Fibroblast of pulmonary artery (primary cell): ENCODE measurements around the gene KRTAP10-6.

Source experiments
- DNase-seq: peaks from one replicate; pipeline ENCODE4 v3.0.0-alpha.2; 2010; ENCODE audit warnings: low read depth
- H3K4me3 ChIP-seq: replicated peaks from 2 replicates; pipeline ENCODE4 v1.5.1; 2011; ENCODE audit warnings: low read depth, mild to moderate bottlenecking, control low read depth, low read length, moderate library complexity
- TF ChIP-seq, protein P1 (sequence below): IDR thresholded peaks from 2 replicates; pipeline ENCODE4 v1.5.1; 2011; ENCODE audit warnings: mild to moderate bottlenecking, control low read depth, low read length, inconsistent platforms; ENCODE audit errors: missing control alignments

The KRTAP10-6 gene

DNA sequence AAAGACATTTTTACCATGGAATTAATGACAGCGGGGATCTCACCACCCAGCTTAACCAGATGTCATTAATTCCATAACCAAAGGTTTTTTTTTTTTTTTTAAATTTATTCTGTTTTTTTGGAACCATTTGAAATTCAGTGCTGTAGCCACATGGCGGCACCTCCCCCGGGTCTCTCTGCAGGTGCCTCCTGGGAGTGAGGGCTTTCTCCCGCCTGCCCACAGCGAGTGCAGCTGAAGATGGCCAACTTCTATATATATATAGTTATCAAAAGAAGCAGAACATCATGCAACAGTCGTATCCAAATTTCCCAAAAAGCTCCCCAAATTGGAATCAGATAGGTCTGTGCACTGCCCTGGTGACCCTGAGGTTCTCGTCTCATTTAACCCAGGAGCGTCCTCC is 23.2 kb upstream of the KRTAP10-6 start:
- TF ChIP-seq, protein P1, sequence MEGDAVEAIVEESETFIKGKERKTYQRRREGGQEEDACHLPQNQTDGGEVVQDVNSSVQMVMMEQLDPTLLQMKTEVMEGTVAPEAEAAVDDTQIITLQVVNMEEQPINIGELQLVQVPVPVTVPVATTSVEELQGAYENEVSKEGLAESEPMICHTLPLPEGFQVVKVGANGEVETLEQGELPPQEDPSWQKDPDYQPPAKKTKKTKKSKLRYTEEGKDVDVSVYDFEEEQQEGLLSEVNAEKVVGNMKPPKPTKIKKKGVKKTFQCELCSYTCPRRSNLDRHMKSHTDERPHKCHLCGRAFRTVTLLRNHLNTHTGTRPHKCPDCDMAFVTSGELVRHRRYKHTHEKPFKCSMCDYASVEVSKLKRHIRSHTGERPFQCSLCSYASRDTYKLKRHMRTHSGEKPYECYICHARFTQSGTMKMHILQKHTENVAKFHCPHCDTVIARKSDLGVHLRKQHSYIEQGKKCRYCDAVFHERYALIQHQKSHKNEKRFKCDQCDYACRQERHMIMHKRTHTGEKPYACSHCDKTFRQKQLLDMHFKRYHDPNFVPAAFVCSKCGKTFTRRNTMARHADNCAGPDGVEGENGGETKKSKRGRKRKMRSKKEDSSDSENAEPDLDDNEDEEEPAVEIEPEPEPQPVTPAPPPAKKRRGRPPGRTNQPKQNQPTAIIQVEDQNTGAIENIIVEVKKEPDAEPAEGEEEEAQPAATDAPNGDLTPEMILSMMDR, result no peak
- no peak for DNase-seq
- H3K4me3 ChIP-seq, result no peak overlapping the region

DNA sequence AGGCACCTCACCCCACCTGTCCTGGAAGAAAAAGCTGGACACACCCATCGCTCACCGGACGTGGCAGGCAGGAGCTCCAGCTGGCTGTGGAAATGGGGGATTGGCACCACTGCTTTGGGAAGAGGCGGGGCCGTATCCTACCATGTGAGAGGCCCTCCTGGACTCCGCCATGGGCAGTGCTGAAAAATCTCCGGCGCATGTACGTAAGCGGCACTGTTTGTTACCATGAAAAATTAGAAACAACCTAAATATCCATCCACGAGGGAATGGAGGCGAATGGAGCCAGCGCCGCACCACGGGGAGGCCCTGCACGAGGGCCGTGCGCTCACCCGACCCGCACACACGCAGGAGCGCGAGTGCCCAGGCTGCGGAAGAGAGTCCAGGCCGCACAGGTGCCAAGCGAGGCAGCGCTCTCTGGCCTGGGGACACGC is 22.7 kb upstream of the KRTAP10-6 start:
- no peak for DNase-seq
- TF ChIP-seq, protein P1, result no peak
- H3K4me3 ChIP-seq, result no peak overlapping the region

DNA sequence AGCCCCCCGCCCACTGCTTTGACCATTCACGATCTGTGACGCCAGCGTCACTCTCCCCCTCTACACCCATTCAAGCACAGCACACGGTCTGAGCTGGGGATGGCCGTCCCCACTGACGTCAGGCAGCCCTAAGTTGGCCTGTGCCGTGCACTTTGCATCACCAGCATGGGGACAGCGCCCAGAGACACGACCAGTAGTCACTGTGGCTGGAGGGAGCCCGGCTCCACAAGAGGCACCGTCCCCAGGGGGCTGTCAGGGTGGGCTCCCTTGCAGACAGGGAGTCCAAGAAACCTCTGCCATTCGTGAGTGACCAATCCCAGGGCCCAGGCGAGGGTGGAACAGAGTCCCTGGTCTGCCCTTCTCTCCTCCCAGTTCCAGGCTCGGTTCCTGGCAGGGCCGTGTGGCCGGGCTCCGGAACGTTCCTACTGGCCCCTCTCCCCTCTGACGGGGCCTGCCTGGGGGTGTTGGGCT is 21.9 kb upstream of the KRTAP10-6 start:
- TF ChIP-seq, protein P1, result no peak
- DNase-seq, result no peak
- no peak overlapping the region for H3K4me3 ChIP-seq

DNA sequence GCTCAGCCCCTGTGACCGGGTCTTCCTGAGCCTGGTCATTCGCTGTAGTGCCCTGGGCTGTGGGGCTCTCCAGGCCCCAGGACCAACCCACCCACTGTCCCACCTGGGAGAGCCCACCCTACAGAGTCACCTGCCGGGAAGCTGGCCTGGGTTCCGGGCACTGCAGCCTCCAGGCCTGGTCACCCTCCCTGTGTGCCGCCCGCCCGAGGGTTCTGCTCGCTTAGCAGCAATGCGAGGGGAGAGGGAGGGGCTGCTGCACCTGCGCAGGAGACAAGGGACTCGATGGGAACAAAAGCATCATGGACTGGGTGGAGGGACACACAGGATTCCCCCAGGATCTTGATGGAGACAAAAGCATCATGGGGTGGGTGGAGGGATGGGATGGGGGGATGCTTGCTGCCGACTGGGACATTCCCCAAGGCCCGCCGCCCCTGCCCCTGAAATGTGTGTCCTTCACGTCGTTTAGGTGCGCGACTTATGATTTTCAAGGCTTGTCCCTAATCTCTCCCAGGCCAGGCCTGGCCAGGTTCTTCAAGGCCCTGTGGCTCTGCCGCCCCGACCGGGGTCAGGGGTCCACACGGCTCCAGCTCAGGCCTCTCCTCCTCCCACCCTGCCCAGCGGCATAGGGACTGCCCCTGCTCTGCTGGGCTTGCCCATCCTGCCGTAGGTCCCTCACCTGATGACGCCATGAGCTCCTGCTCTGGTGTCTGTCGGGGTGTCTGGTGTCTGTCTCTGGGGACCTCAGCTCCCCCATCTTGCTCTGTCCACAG is 21.3 kb upstream of the KRTAP10-6 start:
- H3K4me3 ChIP-seq, result no peak overlapping the region
- TF ChIP-seq, protein P1, result no peak
- DNase-seq, result no peak

DNA sequence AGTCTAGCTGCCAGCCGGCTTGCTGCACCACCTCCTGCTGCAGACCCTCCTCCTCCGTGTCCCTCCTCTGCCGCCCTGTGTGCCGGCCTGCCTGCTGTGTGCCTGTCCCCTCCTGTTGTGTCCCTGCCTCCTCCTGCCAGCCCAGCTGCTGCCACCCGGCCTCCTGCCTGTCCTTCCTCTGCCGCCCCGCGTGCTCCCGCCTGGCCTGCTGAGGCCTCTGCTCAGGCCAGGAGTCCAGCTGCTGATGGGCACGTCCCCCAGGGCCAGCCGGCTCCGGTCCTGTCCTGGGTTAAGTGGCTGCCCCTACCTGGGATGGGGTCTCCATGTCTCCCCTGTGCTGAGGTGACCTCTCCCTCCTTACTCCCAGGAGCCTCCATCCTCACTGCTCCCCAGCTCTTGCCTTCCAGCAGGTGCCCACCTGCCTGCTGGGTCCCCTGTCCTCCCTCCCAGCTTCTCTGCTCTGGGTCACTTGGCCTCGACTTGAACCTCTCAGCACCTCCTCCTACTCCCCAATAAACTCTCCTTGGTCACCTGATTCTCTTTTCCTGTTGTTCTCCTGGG is 20.4 kb upstream of the KRTAP10-6 start:
- no peak for DNase-seq
- H3K4me3 ChIP-seq, result no peak overlapping the region
- TF ChIP-seq, protein P1, result no peak

DNA sequence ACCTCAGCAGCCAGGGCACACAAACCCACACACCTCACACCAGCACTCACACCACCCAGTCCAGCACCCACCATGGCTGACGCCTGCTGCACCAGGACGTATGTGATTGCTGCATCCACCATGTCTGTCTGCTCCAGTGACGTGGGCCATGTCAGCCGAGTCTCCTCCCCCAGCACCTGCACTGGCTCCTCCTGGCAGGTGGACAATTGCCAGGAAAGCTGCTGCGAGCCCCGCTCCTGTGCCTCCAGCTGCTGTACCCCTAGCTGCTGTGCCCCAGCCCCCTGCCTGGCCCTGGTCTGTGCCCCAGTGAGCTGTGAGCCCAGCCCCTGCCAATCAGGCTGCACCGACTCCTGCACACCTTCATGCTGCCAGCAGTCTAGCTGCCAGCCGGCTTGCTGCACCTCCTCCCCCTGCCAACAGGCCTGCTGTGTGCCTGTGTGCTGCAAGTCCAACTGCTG is 19.8 kb upstream of the KRTAP10-6 start, which contains the start of gene KRTAP10-8:
TSS of gene KRTAP10-8 (plus strand) at position 51 of the 458 bp plus-strand sequence. CDS start at position 73, 22 bp downstream.
- TF ChIP-seq, protein P1, result no peak
- no peak for DNase-seq
- no peak within 1 kb of the TSS for H3K4me3 ChIP-seq
